HCT116 (cell line): ENCODE data around the gene HBG2. TPM values are rescaled to one million over a fixed set of nuclear protein-coding genes. Genes with fewer than 3 reads are reported as not detected.

Source experiments
- ATAC-seq: fragments of 200-7000 bp; cut with Tn5 transposase; 2 replicates; pipeline ENCODE4 v1.9.1; 2020; ENCODE audit warnings: mild to moderate bottlenecking, moderate library complexity
- BruUV-seq: library from RNA; stranded (reverse); fragments of 400-500 nt; replicated peaks from 2 replicates; lab custom pipeline; 2021; lab: Mats Ljungman, UMichigan
- CTCF ChIA-PET: fragments of 300-600 bp; sonication (Branson Sonifier 250); formaldehyde crosslinking; loops from one replicate; lab custom pipeline; 2021; ENCODE audit warnings: antibody characterized with exemption; lab: Charles Lee
- POLR2A ChIA-PET: fragments of 300-600, 350-600 bp; sonication (Branson Sonifier 250); formaldehyde crosslinking; loops from one replicate; lab custom pipeline; 2021; ENCODE audit warnings: antibody characterized with exemption; lab: Charles Lee
- RAD21 ChIA-PET, 2 experiments: fragments of 300-600 bp; sonication (Branson Sonifier 250); formaldehyde crosslinking; loops; one replicate each; lab custom pipeline; 2023; ENCODE audit warnings: low total read pairs in 2 of 2; ENCODE audit not compliant: uncharacterized antibody in 2 of 2, unreplicated experiment in 2 of 2, low non-redundant PET in 1 of 2; lab: Charles Lee
- DNase-seq: peaks from one replicate; pipeline ENCODE4 v3.0.0-alpha.2; 2010; ENCODE audit warnings: low read depth, low spot score
- H2AFZ ChIP-seq: fragments of 200-600 bp; shearing (Covaris generic), sonication (generic); 2 replicates; pipeline ENCODE4 v1.6.1; 2017; ENCODE audit warnings: low read depth, mixed run types, mixed read lengths, antibody characterized with exemption, low read length; ENCODE audit not compliant: poor library complexity, severe bottlenecking
- H3K27ac ChIP-seq: 2 replicates; pipeline ENCODE4 v1.5.1; 2012; ENCODE audit warnings: low read depth, low read length
- H3K27me3 ChIP-seq: fragments of 200-600 bp; sonication (generic); 2 replicates; pipeline ENCODE4 v1.6.1; 2016; ENCODE audit warnings: mixed run types, low read length, mixed read lengths; ENCODE audit not compliant: insufficient read depth
- H3K36me3 ChIP-seq, 2 experiments: fragments of 200-500 bp in 1 of 2; fragments of 200-600 bp in 1 of 2; sonication (Bioruptor generic) in 1 of 2; sonication (generic) in 1 of 2; 2 replicates each; pipeline versions ENCODE4 v1.5.1 to v1.6.1; 2014 to 2016; ENCODE audit warnings: low read length in 2 of 2, inconsistent platforms in 1 of 2, mixed read lengths in 1 of 2, mixed run types in 1 of 2; ENCODE audit not compliant: insufficient read depth in 2 of 2, control insufficient read depth in 1 of 2
- H3K4me1 ChIP-seq, 2 experiments: fragments of 200-600 bp in 1 of 2; sonication (generic) in 1 of 2; 2 replicates each; pipeline versions ENCODE4 v1.5.1 to v1.6.1; 2012 to 2017; ENCODE audit warnings: low read length in 2 of 2, inconsistent platforms in 1 of 2, mild to moderate bottlenecking in 1 of 2, mixed read lengths in 1 of 2, mixed run types in 1 of 2, moderate library complexity in 1 of 2; ENCODE audit not compliant: insufficient read depth in 2 of 2, control insufficient read depth in 1 of 2
- H3K4me2 ChIP-seq: fragments of 200-600 bp; sonication (generic); 2 replicates; pipeline ENCODE4 v1.6.1; 2017; ENCODE audit warnings: mixed run types, low read length, mixed read lengths
- H3K4me3 ChIP-seq, 2 experiments: fragments of 200-600 bp in 1 of 2; sonication (generic) in 1 of 2; replicated peaks in 1 of 2; 2 replicates each; pipeline ENCODE4 v1.5.1; 2011 to 2016; ENCODE audit warnings: low read length in 2 of 2, control low read depth in 1 of 2, low read depth in 1 of 2, mild to moderate bottlenecking in 1 of 2, mixed read lengths in 1 of 2, mixed run types in 1 of 2
- H3K79me2 ChIP-seq: fragments of 200-600 bp; sonication (generic); 2 replicates; pipeline ENCODE4 v1.6.1; 2017; ENCODE audit warnings: mild to moderate bottlenecking, mixed run types, low read length, moderate library complexity, mixed read lengths; ENCODE audit not compliant: insufficient read depth
- H3K9ac ChIP-seq: fragments of 200-600 bp; sonication (generic); 2 replicates; pipeline ENCODE4 v1.6.1; 2016; ENCODE audit warnings: low read length, mixed read lengths
- H3K9me2 ChIP-seq: fragments of 200-600 bp; sonication (generic), shearing (Covaris generic); 2 replicates; pipeline ENCODE4 v1.6.1; 2017; ENCODE audit warnings: mixed run types, mild to moderate bottlenecking, moderate library complexity; ENCODE audit not compliant: insufficient read depth
- H3K9me3 ChIP-seq, 2 experiments: fragments of 200-500 bp in 1 of 2; fragments of 200-600 bp in 1 of 2; sonication (Bioruptor generic) in 1 of 2; sonication (generic) in 1 of 2; 2 replicates each; pipeline ENCODE4 v1.6.1; 2014 to 2017; ENCODE audit warnings: low read length in 2 of 2, mixed read lengths in 2 of 2, inconsistent platforms in 1 of 2, low read depth in 1 of 2, mild to moderate bottlenecking in 1 of 2, mixed run types in 1 of 2, moderate library complexity in 1 of 2; ENCODE audit not compliant: control insufficient read depth in 1 of 2, insufficient read depth in 1 of 2
- H4K20me1 ChIP-seq: fragments of 200-600 bp; sonication (generic), shearing (Covaris generic); 2 replicates; pipeline ENCODE4 v1.6.1; 2017; ENCODE audit warnings: mixed run types, mild to moderate bottlenecking, moderate library complexity; ENCODE audit not compliant: insufficient read depth
- CBX3 ChIP-seq: IDR thresholded peaks from 2 replicates; pipeline ENCODE4 v1.6.1; 2012; ENCODE audit warnings: low read depth
- CEBPB ChIP-seq: IDR thresholded peaks from 2 replicates; pipeline ENCODE4 v1.6.1; 2012; ENCODE audit warnings: low read depth
- EGR1 ChIP-seq: IDR thresholded peaks from 2 replicates; pipeline ENCODE4 v1.6.1; 2012; ENCODE audit warnings: low read depth
- ELF1 ChIP-seq: IDR thresholded peaks from 2 replicates; pipeline ENCODE4 v1.6.1; 2012; ENCODE audit warnings: low read depth, borderline replicate concordance
- EZH2 ChIP-seq: fragments of 200-600 bp; sonication (generic); IDR thresholded peaks from 2 replicates; pipeline ENCODE4 v1.6.1; 2017; ENCODE audit warnings: antibody characterized with exemption, mixed run types
- EZH2phosphoT487 ChIP-seq: fragments of 200-600 bp; IDR thresholded peaks from 2 replicates; pipeline ENCODE4 v1.6.1; 2018; ENCODE audit warnings: antibody characterized with exemption, borderline replicate concordance
- FOSL1 ChIP-seq: IDR thresholded peaks from 2 replicates; pipeline ENCODE4 v1.6.1; 2012; ENCODE audit warnings: low read depth
- MAX ChIP-seq: IDR thresholded peaks from 2 replicates; pipeline ENCODE4 v1.6.1; 2012
- POLR2A ChIP-seq: IDR thresholded peaks from 2 replicates; pipeline ENCODE4 v1.7.0; 2011; ENCODE audit warnings: borderline replicate concordance; ENCODE audit not compliant: insufficient read depth, insufficient read length; ENCODE audit errors: extremely low read depth
- POLR2AphosphoS5 ChIP-seq: IDR thresholded peaks from 2 replicates; pipeline ENCODE4 v1.6.1; 2011; ENCODE audit warnings: mild to moderate bottlenecking, low read depth, low read length, moderate library complexity
- RAD21 ChIP-seq: IDR thresholded peaks from 2 replicates; pipeline ENCODE4 v1.6.1; 2012; ENCODE audit warnings: low read depth, mild to moderate bottlenecking
- SIN3A ChIP-seq: IDR thresholded peaks from 2 replicates; pipeline ENCODE4 v1.6.1; 2012; ENCODE audit warnings: low read depth
- SP1 ChIP-seq: IDR thresholded peaks from 2 replicates; pipeline ENCODE4 v1.6.1; 2012; ENCODE audit warnings: low read depth
- SRF ChIP-seq: IDR thresholded peaks from 2 replicates; pipeline ENCODE4 v1.6.1; 2012; ENCODE audit warnings: low read depth
- TCF7L2 ChIP-seq: IDR thresholded peaks from 2 replicates; pipeline ENCODE4 v1.7.0; 2011; ENCODE audit warnings: borderline replicate concordance, inconsistent platforms; ENCODE audit not compliant: insufficient read depth, insufficient read length; ENCODE audit errors: extremely low read depth
- ZNF274 ChIP-seq: fragments of 200-500 bp; sonication (Bioruptor generic); IDR thresholded peaks from 2 replicates; pipeline ENCODE4 v1.6.1; 2014; ENCODE audit warnings: mild to moderate bottlenecking, low read depth, low read length, inconsistent platforms
- intact Hi-C: fragments of 100-400 bp; cut with micrococcal nuclease; formaldehyde crosslinking; loops from 2 replicates; pipeline ENCODE4 v1.10.0; 2022
- total RNA-seq: library from RNA; stranded (reverse); gene quantifications from one replicate; pipeline ENCODE4 v1.2.1, GENCODE V29; 2021; ENCODE audit not compliant: unreplicated experiment
- TF ChIP-seq, protein P1 (sequence below): IDR thresholded peaks from 2 replicates; pipeline ENCODE4 v1.6.1; 2012
- TF ChIP-seq, protein P2 (sequence below): IDR thresholded peaks from 2 replicates; pipeline ENCODE4 v1.6.1; 2012; ENCODE audit warnings: low read depth

HBG2 gene
- total RNA-seq, 1 experiment from 2014 or later, result 48.1 TPM

- Histone ChIP-seq H3K9ac (no peak overlapping the region), H3K4me2 (no peak overlapping the region), H3K36me3 (no peaks in the 10 kb centered on the region; a peak in 1 of 4 replicates), H3K9me3 (no peaks in the 10 kb centered on the region), H3K4me3 (no peak overlapping the region), H3K4me1 (no peaks in the 10 kb centered on the region), H4K20me1 (no peaks in the 10 kb centered on the region), H3K27ac (no peak overlapping the region), H3K9me2 (no peaks in the 10 kb centered on the region), H3K79me2 (no peaks in the 10 kb centered on the region), H3K27me3 (peaks cover 16% of the 10 kb centered on the region; the same call in 1 of the 2 replicates), H2AFZ (no peak overlapping the region)
- POLR2A ChIA-PET, result no interaction called here
- no peak for ATAC-seq
- TF ChIP-seq RAD21, result no peak
- TF ChIP-seq, protein P1, sequence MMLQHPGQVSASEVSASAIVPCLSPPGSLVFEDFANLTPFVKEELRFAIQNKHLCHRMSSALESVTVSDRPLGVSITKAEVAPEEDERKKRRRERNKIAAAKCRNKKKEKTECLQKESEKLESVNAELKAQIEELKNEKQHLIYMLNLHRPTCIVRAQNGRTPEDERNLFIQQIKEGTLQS, result no peak
- CTCF ChIA-PET, result no interaction called here
- RAD21 ChIA-PET, result no interaction called here
- intact Hi-C loops, result no loop called here
- no TSS peak for BruUV-seq
- no peak for DNase-seq
Observed at GRCh38 chr11:5252919-5253265, 1.7 kb downstream of the HBG2 start.

DNA sequence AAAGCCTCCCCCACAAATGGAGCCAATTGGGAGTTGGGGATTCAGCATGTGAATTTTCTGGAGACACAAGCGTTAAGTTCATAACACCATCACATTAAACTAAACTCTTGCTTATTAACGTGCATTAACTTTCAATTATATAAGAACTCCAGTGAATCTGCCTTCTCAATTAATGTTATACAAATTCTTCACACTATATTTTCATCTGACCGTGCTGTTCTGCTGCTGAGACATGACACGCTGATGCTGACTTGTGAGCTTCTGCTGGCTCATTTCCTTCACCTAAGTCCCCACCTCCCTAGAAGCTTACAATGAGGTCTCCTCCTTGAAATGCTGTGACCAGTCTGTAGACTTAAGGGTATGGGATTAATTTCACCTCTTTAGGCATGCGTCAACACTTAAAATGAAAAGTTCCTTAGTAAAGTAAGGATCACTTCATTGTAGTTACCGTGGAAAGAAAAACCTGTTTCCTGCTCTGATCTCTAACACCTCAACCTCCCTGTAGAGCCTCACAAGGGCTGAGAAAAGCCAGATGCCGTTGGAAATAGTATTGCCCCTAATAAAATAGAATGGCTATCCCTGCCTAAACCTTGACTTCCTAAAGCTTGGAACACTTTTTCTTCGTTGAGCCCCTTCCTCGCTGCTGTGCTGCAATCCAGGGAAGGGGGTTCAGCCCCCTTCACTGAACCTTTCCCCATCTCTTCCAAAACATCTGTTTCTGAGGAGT, 2.2 kb downstream of the HBG2 start:
- DNase-seq (no peak), ATAC-seq (no peak)
- Histone ChIP-seq H3K79me2 (no peaks in the 10 kb centered on the region), H3K36me3 (no peaks in the 10 kb centered on the region; a peak in 1 of 4 replicates), H3K27ac (no peak overlapping the region), H3K27me3 (peaks cover 21% of the 10 kb centered on the region), H3K4me1 (no peaks in the 10 kb centered on the region), H4K20me1 (no peaks in the 10 kb centered on the region), H2AFZ (no peak overlapping the region), H3K4me2 (no peak overlapping the region), H3K9ac (no peak overlapping the region), H3K4me3 (no peak overlapping the region), H3K9me3 (no peaks in the 10 kb centered on the region), H3K9me2 (no peaks in the 10 kb centered on the region)
- intact Hi-C loops, result no loop called here
- ChIA-PET POLR2A (no interaction called here), CTCF (no interaction called here), RAD21 (no interaction called here)
- TF ChIP-seq EGR1, result no peak
- TF ChIP-seq POLR2AphosphoS5, result no peak
- TF ChIP-seq SIN3A, result no peak
- no peak for TF ChIP-seq ELF1
- TF ChIP-seq TCF7L2, result no peak
- no peak for TF ChIP-seq ZNF274
- no peak for TF ChIP-seq SP1
- TF ChIP-seq CEBPB, result no peak
- TF ChIP-seq MAX, result no peak
- TF ChIP-seq CBX3, result no peak
- TF ChIP-seq SRF, result no peak
- no peak for TF ChIP-seq EZH2
- no peak for TF ChIP-seq EZH2phosphoT487
- TF ChIP-seq, protein P2, sequence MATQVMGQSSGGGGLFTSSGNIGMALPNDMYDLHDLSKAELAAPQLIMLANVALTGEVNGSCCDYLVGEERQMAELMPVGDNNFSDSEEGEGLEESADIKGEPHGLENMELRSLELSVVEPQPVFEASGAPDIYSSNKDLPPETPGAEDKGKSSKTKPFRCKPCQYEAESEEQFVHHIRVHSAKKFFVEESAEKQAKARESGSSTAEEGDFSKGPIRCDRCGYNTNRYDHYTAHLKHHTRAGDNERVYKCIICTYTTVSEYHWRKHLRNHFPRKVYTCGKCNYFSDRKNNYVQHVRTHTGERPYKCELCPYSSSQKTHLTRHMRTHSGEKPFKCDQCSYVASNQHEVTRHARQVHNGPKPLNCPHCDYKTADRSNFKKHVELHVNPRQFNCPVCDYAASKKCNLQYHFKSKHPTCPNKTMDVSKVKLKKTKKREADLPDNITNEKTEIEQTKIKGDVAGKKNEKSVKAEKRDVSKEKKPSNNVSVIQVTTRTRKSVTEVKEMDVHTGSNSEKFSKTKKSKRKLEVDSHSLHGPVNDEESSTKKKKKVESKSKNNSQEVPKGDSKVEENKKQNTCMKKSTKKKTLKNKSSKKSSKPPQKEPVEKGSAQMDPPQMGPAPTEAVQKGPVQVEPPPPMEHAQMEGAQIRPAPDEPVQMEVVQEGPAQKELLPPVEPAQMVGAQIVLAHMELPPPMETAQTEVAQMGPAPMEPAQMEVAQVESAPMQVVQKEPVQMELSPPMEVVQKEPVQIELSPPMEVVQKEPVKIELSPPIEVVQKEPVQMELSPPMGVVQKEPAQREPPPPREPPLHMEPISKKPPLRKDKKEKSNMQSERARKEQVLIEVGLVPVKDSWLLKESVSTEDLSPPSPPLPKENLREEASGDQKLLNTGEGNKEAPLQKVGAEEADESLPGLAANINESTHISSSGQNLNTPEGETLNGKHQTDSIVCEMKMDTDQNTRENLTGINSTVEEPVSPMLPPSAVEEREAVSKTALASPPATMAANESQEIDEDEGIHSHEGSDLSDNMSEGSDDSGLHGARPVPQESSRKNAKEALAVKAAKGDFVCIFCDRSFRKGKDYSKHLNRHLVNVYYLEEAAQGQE, result no peak
- TF ChIP-seq, protein P1, result no peak
- no peak for TF ChIP-seq POLR2A
- no peak for TF ChIP-seq RAD21
- TF ChIP-seq FOSL1, result no peak
- no TSS peak for BruUV-seq
